NCI-H446 treated with DMSO at 0.1 percent for 48 hours (cell line): ENCODE results near the gene PLIN3.
"Not testable (repeated sequence)": the region's sequence is repeated elsewhere in the genome, so short reads cannot be mapped to it uniquely, and the experiment has no call there.

ENCODE experiments used
- DNase-seq: peaks from one replicate; lab custom pipeline; 2025; lab: John Stamatoyannopoulos, UW

Gene PLIN3

DNA sequence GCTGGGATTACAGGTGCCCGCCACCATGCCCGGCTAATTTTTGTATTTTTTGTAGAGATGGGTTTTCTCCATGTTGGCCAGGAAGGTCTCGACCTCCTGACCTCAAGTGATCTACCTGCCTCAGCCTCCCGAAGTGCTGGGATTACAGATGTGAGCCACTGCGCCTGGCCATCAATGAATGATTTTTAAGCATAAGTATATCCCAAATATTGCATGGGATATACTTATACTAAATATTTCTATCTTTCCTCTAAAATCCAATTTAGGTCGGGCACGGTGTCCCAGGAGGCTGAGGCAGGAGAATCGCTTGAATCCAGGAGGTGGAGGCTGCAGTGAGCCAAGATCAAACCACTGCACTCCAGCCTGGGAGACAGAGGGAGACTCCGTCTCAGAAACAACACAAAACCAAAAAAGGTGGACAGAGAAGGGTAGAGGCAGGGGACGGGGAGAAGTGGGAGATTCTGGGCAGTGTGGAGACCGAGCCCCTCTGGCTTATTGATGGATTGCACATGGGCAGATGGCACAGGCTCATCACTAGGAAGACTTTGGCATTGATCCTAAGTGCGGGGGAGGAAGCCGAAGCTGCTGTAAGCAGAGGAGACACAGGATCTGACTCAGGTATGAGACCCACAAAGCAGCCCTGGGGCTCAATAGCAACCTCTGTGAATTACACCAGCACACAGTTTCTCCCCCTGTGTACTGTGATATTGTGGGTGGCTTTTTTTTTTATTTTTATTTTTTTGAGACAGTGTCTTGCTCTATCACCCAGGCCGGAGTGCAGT, 21.8 kb upstream of the PLIN3 start:
- peak; percentile 73 for DNase-seq

- not testable (repeated sequence) for DNase-seq
Observed at GRCh38 chr19:4887803-4888202, 20.3 kb upstream of the PLIN3 start.

GRCh38 chr19:4884993-4885392, 17.5 kb upstream of the PLIN3 start:
- not testable (repeated sequence) for DNase-seq

DNA sequence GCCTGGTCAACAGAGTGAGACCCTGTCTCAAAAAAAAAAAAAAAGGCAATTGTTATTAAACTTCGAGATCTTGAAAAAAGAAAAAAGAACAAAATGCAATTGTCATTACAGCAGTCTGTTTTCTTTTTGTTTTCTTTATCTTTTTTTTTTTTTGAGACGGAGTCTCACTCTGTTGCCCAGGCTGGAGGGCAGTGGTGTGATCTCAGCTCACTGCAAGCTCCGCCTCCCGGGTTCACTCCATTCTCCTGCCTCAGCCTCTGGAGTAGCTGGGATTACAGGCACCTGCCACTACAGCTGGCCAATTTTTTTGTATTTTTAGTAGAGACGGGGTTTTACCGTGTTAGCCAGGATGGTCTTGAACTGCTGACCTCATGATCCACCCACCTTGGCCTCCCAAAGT, 15.4 kb upstream of the PLIN3 start:
- not testable (repeated sequence) for DNase-seq

GRCh38 chr19:4879041-4879440, 11.6 kb upstream of the PLIN3 start:
- no peak for DNase-seq

GRCh38 chr19:4878491-4878968, 11.1 kb upstream of the PLIN3 start:
- no peak for DNase-seq

GRCh38 chr19:4877753-4878490, 10.5 kb upstream of the PLIN3 start:
- no peak for DNase-seq

DNA sequence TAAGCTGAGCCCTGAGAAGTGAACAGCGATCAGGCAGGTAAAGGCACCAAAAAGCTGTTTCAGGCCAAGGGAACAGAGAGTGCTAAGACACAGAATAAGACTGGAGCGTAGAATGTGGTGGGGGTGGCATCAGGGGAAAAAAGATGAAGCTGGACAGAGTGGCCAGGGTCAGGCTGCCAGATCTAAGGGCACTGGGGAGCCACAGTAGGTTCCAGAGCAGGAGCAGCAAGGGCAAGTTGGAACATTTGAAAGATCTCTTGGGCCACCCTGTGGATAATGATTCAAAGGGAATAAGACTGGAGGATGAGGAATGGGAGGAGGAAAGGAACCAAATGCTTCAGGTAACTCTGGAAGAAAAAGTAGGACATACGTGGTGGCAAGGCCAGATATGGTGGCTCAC, 6.5 kb upstream of the PLIN3 start:
- DNase-seq: no peak

GRCh38 chr19:4871711-4872110, 4.2 kb upstream of the PLIN3 start:
- DNase-seq: no peak

DNA sequence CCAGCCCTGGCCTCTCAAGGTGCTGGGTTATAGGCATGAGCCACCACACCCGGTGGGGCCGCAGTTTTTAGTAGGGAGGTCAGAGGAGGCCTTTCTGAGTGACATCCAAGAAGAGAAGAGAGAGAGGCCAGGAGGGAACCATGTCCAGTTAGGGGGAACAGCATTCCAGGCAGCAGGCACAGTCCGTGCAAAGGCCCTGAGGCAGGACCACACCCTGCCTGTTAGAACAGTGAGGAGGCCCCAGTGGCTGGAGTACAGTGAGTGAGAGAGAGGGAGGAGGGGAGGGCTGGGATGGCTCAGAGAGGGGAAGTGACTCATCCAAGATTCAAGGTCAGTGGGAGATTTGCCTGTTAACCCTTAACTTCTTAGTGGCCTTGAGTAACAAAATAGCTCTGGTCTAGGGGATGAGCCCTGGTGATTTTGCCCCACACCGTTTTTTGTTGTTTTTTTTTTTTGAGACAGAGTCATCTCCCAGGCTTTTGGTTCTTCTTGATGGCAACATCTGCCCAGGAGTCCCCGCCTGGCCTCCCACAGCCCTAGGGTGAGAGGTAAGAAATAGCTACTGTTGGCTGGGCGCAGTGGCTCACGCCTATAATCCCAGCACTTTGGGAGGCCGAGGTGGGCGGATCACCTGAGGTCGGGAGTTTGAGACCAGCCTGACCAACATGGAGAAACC, 2.7 kb upstream of the PLIN3 start:
- DNase-seq: no peak

DNA sequence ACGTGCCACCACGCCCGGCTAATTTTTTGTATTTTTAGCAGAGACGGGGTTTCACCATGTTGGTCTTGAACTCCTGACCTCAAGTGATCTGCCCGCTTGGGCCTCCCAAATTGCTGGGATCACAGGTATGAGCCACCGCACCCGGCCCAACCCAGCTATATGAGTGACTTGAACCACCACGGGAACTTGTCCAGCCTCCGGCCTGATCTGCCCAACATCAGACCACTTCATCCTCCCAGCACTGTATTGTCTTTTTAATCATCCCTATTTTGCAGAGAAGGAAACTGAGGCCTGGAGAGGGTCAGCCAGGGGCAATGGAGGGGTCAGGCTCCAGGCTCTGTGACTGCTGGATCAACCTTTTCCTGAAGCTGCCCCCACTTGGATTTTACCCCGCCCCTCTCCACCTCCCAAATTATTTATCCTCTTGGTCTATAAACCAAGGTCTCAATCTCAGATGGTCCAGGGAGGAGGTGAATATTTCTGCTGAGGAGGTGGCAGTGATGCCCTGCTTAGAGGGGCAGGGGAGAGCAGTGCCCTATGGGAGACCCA, 893 bp upstream of the PLIN3 start:
- no peak for DNase-seq

DNA sequence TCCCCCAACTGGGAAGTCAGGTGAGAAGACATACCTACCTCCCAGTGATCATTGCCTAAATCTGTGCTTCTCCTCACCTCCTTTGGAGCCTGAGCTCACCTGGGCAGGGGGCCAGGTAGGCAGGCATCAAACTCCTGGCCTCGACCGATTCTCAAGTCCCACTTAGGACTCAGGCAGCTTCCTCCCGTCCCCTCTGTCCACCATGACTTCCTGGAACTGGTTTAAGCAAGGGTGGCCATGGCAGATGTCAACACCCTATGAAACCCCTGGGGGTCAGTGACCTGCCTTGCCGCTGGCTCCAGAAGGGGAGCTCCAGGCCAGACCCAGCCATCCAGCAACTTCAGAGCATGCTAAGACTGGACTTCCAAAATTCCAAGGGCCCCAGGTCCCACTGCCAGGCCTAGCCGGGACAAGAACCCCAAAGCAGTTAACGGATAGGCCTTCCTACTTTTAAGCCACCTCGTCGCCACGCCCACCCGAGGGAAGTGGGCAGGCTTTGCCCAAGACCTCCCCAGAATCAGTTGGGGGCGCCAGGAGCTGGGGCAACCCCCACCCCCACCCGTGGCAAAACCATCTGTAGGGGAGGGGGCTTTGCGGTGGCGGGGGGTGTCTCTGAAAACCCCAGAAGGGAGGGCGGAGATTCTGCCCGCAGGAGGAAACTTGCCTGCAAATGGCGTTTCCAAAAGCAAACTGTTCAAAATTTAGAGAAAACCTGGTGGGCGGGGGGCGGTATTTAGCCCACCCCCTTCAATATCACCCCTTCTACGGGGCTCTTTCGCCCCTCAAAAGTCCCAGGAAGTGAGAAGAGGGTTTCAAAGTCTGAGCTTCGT, 657 bp downstream of the PLIN3 start:
- no peak for DNase-seq

DNA sequence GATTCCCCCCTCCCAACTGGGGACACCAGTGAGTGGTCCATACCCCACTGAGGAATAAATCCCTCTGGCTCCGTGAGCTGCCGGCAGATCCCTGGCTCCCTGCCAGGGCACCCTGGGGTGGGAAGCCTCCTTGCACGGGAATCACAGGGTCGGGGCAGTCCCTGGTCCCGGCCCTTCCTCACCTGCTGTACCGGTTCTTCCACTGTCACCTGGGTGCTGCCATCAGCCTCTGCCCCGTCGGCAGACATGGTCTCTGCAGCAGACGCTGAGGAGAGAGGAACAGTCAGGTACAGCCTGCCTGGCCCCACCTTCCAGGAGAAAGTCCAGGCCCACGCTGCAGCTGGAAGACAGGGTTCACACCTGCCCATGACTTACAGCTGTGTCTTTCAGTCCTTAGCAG, 6.3 kb downstream of the PLIN3 start:
- DNase-seq: no peak

- no peak for DNase-seq
Observed at GRCh38 chr19:4859697-4860096, 7.8 kb downstream of the PLIN3 start.

GRCh38 chr19:4856468-4856867, 11.0 kb downstream of the PLIN3 start:
- not testable (repeated sequence) for DNase-seq

DNA sequence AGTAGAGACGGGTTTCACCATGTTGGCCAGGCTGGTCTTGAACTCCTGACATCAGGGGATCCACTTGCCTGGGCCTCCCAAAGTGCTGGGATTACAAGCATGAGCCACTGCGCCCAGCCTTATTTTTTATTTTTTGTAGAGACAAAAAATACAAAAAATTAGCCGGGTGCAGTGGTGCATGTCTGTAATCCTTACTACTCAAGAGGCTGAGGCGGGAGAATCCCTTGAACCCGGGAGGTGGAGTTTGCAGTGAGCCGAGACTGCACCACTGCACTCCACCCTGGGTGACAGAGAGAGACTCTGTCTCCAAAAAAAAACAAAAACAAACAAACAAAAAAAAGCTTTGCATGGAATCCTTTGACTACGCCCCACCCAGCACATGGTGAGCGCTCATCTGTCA, 14.0 kb downstream of the PLIN3 start:
- DNase-seq: not testable (repeated sequence)

GRCh38 chr19:4852484-4852883, 15.0 kb downstream of the PLIN3 start:
- DNase-seq: no peak

- no peak for DNase-seq
Observed at GRCh38 chr19:4851551-4852290, 15.7 kb downstream of the PLIN3 start.

DNA sequence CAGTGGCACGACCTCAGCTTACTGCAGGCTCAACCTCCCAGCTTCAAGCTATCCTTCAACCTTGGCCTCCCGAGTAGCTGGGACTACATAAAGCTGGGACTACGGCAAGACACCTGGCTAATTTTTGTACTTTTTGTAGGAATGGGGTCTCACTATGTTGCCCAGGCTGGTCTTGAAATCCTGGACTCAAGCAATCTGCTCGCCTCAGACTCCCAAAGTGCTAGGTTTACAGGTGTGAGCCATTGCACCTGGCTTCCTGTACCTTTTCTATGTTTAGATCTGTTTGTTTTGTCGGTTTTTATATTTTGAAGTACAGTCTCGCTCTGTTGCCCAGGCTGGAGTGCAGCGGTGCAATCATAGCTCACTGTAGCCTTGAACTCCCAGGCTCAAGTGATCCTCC, 18.4 kb downstream of the PLIN3 start:
- DNase-seq: no peak

DNA sequence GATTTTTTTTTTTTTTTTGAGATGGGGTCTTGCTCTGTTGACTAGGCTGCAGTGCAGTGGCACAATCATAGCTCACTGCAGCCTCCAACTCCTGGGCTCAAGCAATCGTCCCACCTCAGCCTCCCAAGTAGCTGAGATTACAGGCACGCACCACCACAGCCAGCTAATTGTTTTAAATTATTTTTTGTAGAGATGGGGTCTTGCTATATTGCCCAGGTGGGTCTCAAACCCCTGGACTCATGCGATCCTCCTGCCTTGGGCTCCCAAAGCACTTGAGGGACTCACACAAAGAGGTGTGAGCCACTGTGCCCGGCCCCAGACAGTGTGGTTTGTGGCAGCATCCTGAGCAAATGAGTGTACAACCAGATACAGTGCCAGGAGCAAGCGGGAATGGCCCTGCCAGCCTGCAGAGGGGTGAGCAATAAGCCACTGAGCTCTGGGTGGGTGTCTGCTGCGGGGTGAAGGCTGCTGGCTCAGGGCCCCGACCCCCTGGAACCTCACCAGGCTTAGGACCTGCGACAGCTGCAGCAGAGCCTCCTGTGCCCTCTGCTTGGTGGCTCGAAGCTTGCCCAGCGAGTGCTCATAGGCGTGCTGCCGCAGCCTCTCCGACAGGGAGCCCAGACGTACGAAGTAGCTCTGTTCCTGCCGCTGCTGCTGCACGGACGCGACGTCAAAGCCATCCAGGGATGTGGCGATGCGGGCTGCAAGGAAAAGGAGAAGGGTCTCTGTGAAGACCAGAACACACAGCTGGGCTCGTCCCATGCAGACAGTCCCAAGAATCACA, 20.1 kb downstream of the PLIN3 start:
- no peak for DNase-seq
